WI38 (cell line): ENCODE data around the gene SPSB3.

Experiments
- H3K4me3 ChIP-seq: 2 replicates; pipeline ENCODE4 v1.5.1; 2011; ENCODE audit warnings: low read depth, mild to moderate bottlenecking, control low read depth, low read length
- CTCF ChIP-seq: IDR thresholded peaks from 2 replicates; pipeline ENCODE4 v1.5.1; 2012; ENCODE audit warnings: low read depth, mild to moderate bottlenecking, control low read depth, low read length

The SPSB3 gene

DNA sequence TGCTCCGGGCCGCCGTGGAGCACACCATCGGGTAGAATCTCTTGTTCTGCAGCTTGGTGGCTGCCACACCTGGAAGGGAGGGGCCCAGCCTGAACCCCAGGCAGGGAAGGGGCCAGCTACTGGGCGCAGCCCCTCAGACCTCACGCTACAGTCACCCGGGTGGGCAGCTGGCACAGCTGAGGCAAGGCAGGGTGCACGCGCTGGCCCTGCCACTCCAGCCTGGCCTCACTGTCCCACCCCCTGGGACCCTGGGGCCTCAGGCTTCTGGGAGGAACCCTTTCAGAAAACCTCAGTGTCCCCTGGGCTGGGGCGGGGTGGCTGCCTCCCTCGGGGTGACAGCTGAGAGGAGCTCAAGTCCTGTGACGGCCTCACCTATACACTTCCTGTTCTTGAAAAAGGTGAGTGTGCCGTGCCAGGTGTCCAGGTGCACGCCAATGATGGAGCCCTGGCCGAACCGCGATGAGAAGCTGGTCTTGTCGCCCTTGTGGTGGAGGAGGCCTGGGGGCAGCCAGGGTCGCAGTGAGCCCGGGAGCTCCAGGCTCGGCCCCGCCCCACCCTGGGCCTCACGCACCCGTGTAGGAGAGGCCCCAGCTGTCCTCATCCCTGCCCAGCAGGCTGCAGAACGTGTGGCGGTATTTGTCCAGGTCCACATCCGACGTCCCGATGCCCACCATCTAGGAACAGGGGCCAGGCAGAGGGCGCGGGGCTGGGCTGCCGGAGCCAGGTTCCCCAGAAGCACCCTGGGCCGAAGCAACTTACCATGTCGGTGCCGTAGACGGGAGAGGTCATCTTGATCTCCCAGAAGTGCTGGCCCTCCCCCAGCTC lies 4.8 kb downstream of the SPSB3 start:
- H3K4me3 ChIP-seq = no peak overlapping the region
- no peak for TF ChIP-seq CTCF

- H3K4me3 ChIP-seq = no peak overlapping the region
- no peak for TF ChIP-seq CTCF
Observed at GRCh38 chr16:1776991-1777374, 5.4 kb downstream of the SPSB3 start.

DNA sequence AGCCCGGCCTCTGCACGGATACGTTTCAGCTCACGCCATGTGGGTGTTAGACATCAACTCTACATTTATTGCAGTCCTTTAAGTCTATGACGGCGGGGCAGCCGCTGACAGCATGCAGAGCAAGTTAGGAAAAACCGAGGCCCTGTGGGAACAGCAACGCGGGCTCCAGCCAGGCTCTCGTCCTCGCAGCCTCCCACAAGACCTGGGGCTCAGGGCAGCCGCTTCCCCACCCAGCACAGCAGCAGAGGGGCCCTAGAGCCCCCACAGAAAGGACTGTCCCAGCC lies 5.8 kb downstream of the SPSB3 start:
- no peak for TF ChIP-seq CTCF
- H3K4me3 ChIP-seq = no peak overlapping the region

DNA sequence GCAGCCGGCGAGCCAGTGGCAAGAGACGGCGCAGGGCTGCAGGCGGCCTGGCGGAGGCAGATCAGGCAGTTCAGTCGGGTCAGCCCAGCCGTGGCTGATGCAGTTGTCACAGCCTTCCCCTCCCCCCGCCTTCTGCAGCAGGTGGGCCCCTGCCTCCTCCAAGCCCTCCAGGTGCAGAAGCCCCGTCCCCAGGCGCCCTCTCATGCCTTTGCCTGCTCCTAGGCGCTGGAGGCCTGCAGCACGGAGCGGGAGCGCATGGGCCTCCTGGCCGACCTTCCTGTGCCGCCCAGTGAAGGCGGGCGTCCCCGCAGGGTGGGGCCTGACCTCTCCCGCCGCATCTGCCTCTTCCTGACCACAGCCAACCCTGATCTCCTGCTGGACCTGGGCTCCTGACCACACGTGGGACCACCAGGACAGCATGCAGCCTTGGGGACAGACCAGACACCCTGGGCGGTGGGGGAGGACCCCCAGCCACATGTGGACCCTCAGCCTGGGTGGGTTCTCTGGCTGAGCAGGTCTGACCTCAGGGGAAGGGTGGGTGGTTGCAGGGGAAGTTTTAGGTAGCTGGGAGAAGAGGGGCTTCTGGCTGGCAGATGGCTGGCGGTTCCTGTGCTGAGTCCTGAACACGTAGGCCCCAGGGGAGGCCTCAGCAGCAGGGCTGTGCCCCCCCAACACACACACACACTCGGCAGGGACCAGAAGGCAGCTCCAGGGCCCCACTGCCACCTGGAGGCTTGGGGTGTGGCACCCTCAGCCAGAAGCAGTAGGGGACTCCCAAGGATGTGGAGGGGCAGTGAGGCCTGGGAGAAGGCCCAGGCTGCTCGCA lies 6.3 kb downstream of the SPSB3 start:
- H3K4me3 ChIP-seq = no peak overlapping the region
- TF ChIP-seq CTCF = no peak

GRCh38 chr16:1775006-1775845 lies 7.1 kb downstream of the SPSB3 start:
- TF ChIP-seq CTCF = no peak

GRCh38 chr16:1774448-1774780 lies 8.0 kb downstream of the SPSB3 start:
- no peak for TF ChIP-seq CTCF
- H3K4me3 ChIP-seq = peak overlapping the region; percentile 87

More at GRCh38 chr16:1775006-1775845, 7.1 kb downstream of the SPSB3 start:
- H3K4me3 ChIP-seq = no peak overlapping the region
